Activated CD4-positive, alpha-beta T cell treated with anti-CD3 and anti-CD28 coated beads, Interleukin-10, Interleukin-2, amounts not matched to agents 100 ng/mL and 50 ng/mL, durations not matched to agents 16 hours and 8 hours (primary cell): ENCODE results near the gene RIMS1.

Source experiments
- DNase-seq: peaks from one replicate; pipeline ENCODE4 v3.0.0-alpha.2; 2020

Gene RIMS1

DNA sequence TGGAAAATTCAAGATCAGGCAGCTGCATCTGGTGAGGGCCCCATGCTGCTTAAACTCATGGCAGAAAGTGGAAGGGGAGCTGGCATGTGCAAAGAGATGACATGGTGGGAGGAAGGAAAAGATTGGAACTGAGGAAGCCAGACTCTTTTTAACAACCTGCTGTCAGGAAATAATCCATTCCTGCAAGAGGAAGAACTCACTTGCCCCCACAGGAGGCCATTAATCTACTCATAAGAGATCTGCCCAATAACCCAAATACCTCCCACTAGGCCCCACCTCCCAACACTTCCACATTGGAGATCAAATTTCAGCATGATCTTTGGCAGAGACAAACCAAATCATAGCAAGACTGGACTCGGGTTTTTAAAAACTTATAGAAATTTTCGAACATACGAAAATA lies 535.0 kb downstream of the RIMS1 start:
- DNase-seq: no peak

DNA sequence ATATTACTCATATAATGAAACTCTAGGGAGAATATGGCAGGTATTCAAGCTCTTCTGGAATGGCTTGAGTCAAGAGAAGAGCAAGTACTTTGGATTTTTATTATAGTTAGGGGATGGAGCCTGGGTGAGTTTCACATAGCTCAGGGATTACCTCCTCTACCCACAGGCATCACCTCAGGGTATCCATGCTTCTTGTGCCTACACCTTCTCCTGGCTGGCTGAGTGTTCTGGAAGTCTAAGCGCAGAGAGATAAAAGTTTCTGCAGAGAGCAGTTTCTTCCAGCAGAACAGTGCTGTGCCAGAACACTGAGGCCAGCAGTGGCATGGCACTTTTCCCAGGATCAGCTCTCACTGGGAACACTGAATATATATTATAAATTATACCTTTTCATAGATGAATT lies 535.8 kb downstream of the RIMS1 start:
- no peak for DNase-seq

DNA sequence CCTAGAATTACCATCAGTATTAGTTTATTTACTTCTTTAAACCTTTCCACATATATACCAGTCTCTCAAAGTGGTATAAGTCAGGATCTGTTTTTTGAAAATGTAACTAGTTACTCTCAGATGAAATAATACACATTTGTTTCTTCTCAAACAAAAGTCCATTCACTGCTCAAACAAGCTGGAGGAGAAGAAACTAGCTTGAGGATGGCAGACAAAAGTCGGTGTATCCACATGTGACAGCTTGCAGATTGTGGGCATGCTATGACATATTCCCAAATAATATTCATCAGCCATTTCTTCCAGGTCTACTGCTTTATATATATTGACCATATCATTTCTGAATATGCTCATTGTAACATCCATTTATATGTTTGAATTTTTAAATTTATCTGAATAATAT lies 538.1 kb downstream of the RIMS1 start:
- no peak for DNase-seq

DNA sequence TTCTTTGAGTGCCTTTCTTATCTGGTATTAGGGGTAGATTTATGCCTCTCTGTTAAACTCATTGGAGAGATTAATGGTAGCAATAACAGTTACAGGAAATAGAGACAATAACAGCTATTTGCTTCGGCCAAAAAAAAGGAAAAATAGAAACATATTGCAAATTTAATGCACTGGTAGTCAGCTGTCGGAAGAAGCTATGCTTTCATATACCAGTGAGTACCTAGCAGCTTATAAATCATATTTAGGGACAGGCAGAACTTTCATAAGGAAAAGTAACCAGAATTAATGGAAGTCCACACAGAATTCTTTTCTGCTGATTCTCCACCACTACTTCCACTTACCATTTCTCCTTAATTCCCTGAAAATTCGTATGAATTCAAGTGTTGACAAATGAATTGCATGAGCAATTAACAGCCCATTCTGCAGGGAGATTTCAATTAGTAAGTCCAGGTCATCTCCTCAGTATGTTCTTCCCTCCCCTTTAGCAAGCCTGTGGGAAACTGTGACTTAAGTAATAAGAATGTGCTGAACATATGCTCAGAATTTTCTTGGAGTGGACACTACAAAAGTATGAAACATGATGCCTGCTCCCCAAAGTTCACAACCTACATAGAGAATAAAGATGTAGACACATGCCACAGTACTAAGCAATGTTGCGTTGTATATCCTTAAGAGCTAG lies 538.8 kb downstream of the RIMS1 start:
- DNase-seq: no peak

DNA sequence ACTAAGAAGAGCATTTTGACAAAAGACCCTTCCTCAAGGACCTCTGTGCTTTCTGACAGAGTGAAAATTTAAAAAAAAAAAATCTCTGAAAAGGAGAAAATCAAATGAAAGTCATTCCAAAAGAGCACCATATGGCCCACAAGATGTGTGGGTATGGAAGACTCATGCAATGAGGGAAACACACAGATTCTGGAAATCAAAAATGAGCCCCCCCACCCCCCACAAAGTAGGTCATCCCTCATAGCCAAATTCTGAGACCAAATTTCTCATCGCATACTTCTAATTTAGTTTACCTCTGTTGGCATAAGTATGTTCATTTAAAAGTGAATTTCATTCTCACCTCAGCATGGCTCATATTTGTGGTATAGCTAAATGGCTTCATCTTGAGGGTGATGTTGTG lies 554.3 kb downstream of the RIMS1 start:
- no peak for DNase-seq

DNA sequence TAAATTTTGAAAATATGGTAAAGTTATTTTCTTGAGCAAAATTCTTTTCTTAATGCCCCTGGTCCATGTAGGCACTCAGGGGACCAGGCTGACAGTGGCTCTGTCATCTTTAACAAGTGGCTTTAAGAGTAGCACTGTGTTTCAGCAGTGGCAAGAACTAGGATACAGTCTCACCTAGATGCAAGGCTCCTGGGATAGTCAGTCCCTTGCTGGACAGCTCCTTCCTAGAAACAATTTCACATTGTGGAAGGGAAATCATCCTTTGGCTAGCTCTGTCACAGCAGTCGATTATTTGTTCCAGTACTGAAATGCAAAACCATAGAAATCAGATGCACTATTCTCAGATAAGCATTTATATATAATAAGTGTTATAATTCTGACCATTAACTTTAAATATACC lies 560.1 kb downstream of the RIMS1 start:
- DNase-seq: no peak
